Fibroblast of pulmonary artery (primary cell): Measurements from ENCODE around the gene SYMPK.
"Not testable (repeated sequence)": the region's sequence is repeated elsewhere in the genome, so short reads cannot be mapped to it uniquely, and the experiment has no call there.

Source experiments
- DNase-seq: peaks from one replicate; pipeline ENCODE4 v3.0.0-alpha.2; 2010; ENCODE audit warnings: low read depth
- H3K4me3 ChIP-seq: replicated peaks from 2 replicates; pipeline ENCODE4 v1.5.1; 2011; ENCODE audit warnings: low read depth, mild to moderate bottlenecking, control low read depth, low read length, moderate library complexity
- CTCF ChIP-seq: IDR thresholded peaks from 2 replicates; pipeline ENCODE4 v1.5.1; 2011; ENCODE audit warnings: mild to moderate bottlenecking, control low read depth, low read length, inconsistent platforms; ENCODE audit errors: missing control alignments

SYMPK gene

GRCh38 chr19:45874620-45874966 is 11.6 kb upstream of the SYMPK start:
- no peak overlapping the region for H3K4me3 ChIP-seq
- no peak for DNase-seq
- TF ChIP-seq CTCF: no peak

- TF ChIP-seq CTCF: no peak
- no peak overlapping the region for H3K4me3 ChIP-seq
- DNase-seq: no peak
Observed at GRCh38 chr19:45873219-45873772, 10.3 kb upstream of the SYMPK start.

- DNase-seq: no peak
- TF ChIP-seq CTCF: no peak
- H3K4me3 ChIP-seq: no peak overlapping the region
Observed at GRCh38 chr19:45872095-45872919, 9.4 kb upstream of the SYMPK start.

- TF ChIP-seq CTCF: no peak
- no peak overlapping the region for H3K4me3 ChIP-seq
- DNase-seq: no peak
Observed at GRCh38 chr19:45870798-45871197, 7.9 kb upstream of the SYMPK start.

- not testable (repeated sequence) for H3K4me3 ChIP-seq, DNase-seq
Observed at GRCh38 chr19:45867241-45867640, 4.3 kb upstream of the SYMPK start.

- DNase-seq: no peak
- no peak overlapping the region for H3K4me3 ChIP-seq
- no peak for TF ChIP-seq CTCF
Observed at GRCh38 chr19:45866400-45867176, 3.6 kb upstream of the SYMPK start.

- no peak for TF ChIP-seq CTCF
- H3K4me3 ChIP-seq: no peak overlapping the region
- no peak for DNase-seq
Observed at GRCh38 chr19:45865269-45865948, 2.5 kb upstream of the SYMPK start.
